ENCODE data around the gene VANGL1. TPM values are rescaled to one million over a fixed set of nuclear protein-coding genes. Genes with fewer than 3 reads are reported as not detected.

Gene VANGL1
- total and polyA plus RNA-seq, 2 of the 8 experiments (the other 6 are each of a cell fraction or from before 2014, with no cell fraction given) = 9.4 to 13.4 TPM

GRCh38 chr1:115609021-115609420 lies 32.7 kb upstream of the VANGL1 start (continued):
- TF ChIP-seq, protein P1, sequence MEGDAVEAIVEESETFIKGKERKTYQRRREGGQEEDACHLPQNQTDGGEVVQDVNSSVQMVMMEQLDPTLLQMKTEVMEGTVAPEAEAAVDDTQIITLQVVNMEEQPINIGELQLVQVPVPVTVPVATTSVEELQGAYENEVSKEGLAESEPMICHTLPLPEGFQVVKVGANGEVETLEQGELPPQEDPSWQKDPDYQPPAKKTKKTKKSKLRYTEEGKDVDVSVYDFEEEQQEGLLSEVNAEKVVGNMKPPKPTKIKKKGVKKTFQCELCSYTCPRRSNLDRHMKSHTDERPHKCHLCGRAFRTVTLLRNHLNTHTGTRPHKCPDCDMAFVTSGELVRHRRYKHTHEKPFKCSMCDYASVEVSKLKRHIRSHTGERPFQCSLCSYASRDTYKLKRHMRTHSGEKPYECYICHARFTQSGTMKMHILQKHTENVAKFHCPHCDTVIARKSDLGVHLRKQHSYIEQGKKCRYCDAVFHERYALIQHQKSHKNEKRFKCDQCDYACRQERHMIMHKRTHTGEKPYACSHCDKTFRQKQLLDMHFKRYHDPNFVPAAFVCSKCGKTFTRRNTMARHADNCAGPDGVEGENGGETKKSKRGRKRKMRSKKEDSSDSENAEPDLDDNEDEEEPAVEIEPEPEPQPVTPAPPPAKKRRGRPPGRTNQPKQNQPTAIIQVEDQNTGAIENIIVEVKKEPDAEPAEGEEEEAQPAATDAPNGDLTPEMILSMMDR (IDR thresholded peaks at IDR 0.05; ENCODE audit: control extremely low read depth in 1 of 3, insufficient read depth in 1 of 3, low read depth in 1 of 3, low read length in 3 of 3) = no peak
- TF ChIP-seq EZH2 (IDR thresholded peaks at IDR 0.05; ENCODE audit: low read depth, low read length, severe bottlenecking) (no peak), RAD21 (IDR thresholded peaks at IDR 0.05 in 1 of 2, conservative IDR thresholded peaks at IDR 0.05 in 1 of 2; ENCODE audit: low read depth in 2 of 2, low read length in 2 of 2) (no peak), KDM5A (IDR thresholded peaks at IDR 0.05; ENCODE audit: low read length) (no peak), SP2 (IDR thresholded peaks at IDR 0.05; ENCODE audit: low read length) (no peak), MAFK (IDR thresholded peaks at IDR 0.05; ENCODE audit: low read depth, low read length) (no peak), SRF (IDR thresholded peaks at IDR 0.05; ENCODE audit: low read depth, low read length) (no peak), HDAC2 (IDR thresholded peaks at IDR 0.05; ENCODE audit: borderline replicate concordance in 1 of 2, low read depth in 2 of 2, low read length in 2 of 2) (no peak), TCF12 (IDR thresholded peaks at IDR 0.05; ENCODE audit: low read depth, low read length) (no peak)

Measured in H1 (cell line).